GM19455 (cell line): ENCODE results near the gene OXLD1.
A peak's percentile ranks its signal among the peaks of the same experiment; 100 is the strongest.

Source experiments
- ATAC-seq: cut with Tn5 transposase; IDR thresholded peaks from one replicate; pipeline ENCODE4 v1.9.1; 2021; ENCODE audit not compliant: unreplicated experiment

The OXLD1 gene

GRCh38 chr17:81702934-81703746 lies 36.7 kb upstream of the OXLD1 start, which contains the start of gene MRPL12:
Gene MRPL12 (plus strand): TSS chr17:81703367. CDS start chr17:81703502, 135 bp downstream.
- ATAC-seq: peak; percentile 77

- no peak for ATAC-seq
These were observed 35.1 kb upstream of the OXLD1 start for GRCh38 chr17:81701288-81702071.

GRCh38 chr17:81700353-81701287 lies 34.2 kb upstream of the OXLD1 start:
- no peak for ATAC-seq

GRCh38 chr17:81697261-81698044 lies 31.0 kb upstream of the OXLD1 start:
- ATAC-seq: no peak

- ATAC-seq: no peak
These were observed 30.0 kb upstream of the OXLD1 start for GRCh38 chr17:81696218-81696941.

- no peak for ATAC-seq
These were observed 29.4 kb upstream of the OXLD1 start for GRCh38 chr17:81695801-81696200.

- no peak for ATAC-seq
These were observed 28.8 kb upstream of the OXLD1 start for GRCh38 chr17:81695211-81695610.

GRCh38 chr17:81694810-81695209 lies 28.4 kb upstream of the OXLD1 start:
- no peak for ATAC-seq

- no peak for ATAC-seq
These were observed 27.3 kb upstream of the OXLD1 start for GRCh38 chr17:81693509-81694210.

GRCh38 chr17:81691608-81692007 lies 25.2 kb upstream of the OXLD1 start:
- ATAC-seq: no peak

GRCh38 chr17:81691196-81691595 lies 24.8 kb upstream of the OXLD1 start:
- ATAC-seq: no peak

GRCh38 chr17:81690549-81690948 lies 24.1 kb upstream of the OXLD1 start:
- no peak for ATAC-seq

- no peak for ATAC-seq
These were observed 23.7 kb upstream of the OXLD1 start for GRCh38 chr17:81690066-81690465.

- no peak for ATAC-seq
These were observed 22.2 kb upstream of the OXLD1 start for GRCh38 chr17:81688616-81689015.

- ATAC-seq: no peak
These were observed 21.6 kb upstream of the OXLD1 start for GRCh38 chr17:81687770-81688541.

- ATAC-seq: no peak
These were observed 20.2 kb upstream of the OXLD1 start for GRCh38 chr17:81686614-81687013.

- ATAC-seq: no peak
These were observed 18.7 kb upstream of the OXLD1 start for GRCh38 chr17:81685108-81685507.

- no peak for ATAC-seq
These were observed 18.1 kb upstream of the OXLD1 start for GRCh38 chr17:81684442-81684911.
